Lower lobe of right lung (tissue), 2 donors: Measurements from ENCODE around the gene SLC3A2. TPM values are rescaled to one million over a fixed set of nuclear protein-coding genes. Genes with fewer than 3 reads are reported as not detected.

Experiments
- ATAC-seq, 2 donors: fragments of 200-7000 bp; cut with Tn5 transposase; one replicate each; pipeline ENCODE4 v1.9.1; 2020 to 2022; ENCODE audit warnings: mild to moderate bottlenecking in 2 of 2, moderate library complexity in 2 of 2
- DNase-seq: peaks from one replicate; pipeline ENCODE4 v3.0.0-alpha.2; 2020
- H3K27ac ChIP-seq: fragments of 200-600 bp; one replicate; pipeline ENCODE4 v1.8.0; 2022
- H3K27me3 ChIP-seq: fragments of 200-600 bp; one replicate; pipeline ENCODE4 v1.8.0; 2022; ENCODE audit warnings: low read depth
- H3K36me3 ChIP-seq: fragments of 200-600 bp; one replicate; pipeline ENCODE4 v1.8.0; 2022; ENCODE audit warnings: mild to moderate bottlenecking
- H3K4me1 ChIP-seq: fragments of 200-600 bp; one replicate; pipeline ENCODE4 v1.8.0; 2022
- H3K4me3 ChIP-seq: fragments of 200-600 bp; one replicate; pipeline ENCODE4 v1.8.0; 2022; ENCODE audit warnings: mild to moderate bottlenecking
- H3K9me3 ChIP-seq: fragments of 200-600 bp; one replicate; pipeline ENCODE4 v1.8.0; 2022
- intact Hi-C: fragments of 100-400 bp; cut with DNase I; formaldehyde crosslinking; loops from one replicate; pipeline ENCODE4 v1.11.0; 2022
- total RNA-seq: library from RNA; stranded (reverse); fragmentation: NEBNext Ultra II Directional; extraction: Animal tissue kit (Norgen Biotek cat#: 25700); gene quantifications from one replicate; pipeline ENCODE4 v1.2.1, GENCODE V29; 2021
- TF ChIP-seq, protein P1 (sequence below): fragments of 200-600 bp; IDR thresholded peaks from one replicate; pipeline ENCODE4 v1.8.0; 2022; ENCODE audit warnings: antibody characterized with exemption, mild to moderate bottlenecking
- donor health status: DM: no; HTN: yes; CAD: no; lungs with severe emphysema.

The SLC3A2 gene
- total RNA-seq, 1 donor from 2014 or later: 214 TPM

DNA sequence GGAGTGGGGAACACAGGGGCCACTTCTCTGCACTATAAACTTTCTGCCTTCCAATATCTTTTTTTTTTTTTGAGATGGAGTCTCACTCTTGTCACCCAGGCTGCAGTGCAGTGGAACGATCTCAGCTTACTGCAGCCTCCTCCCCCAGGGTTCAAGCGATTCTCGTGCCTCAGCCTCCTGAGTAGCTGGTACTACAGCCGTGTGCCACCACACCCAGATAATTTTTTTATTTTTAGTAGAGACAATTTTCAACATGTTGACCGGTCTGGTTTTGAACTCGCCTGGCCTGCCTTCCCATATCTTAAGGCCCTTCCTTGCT lies 1.7 kb downstream of the SLC3A2 start:
- intact Hi-C loops: no loop called here
- Histone ChIP-seq H3K36me3 (peaks cover 51% of the 10 kb centered on the region), H3K27ac (peak overlapping the region; percentile 99), H3K4me3 (peak overlapping the region; percentile 93), H3K27me3 (no peaks in the 10 kb centered on the region), H3K9me3 (no peaks in the 10 kb centered on the region), H3K4me1 (peaks cover 74% of the 10 kb centered on the region)
- ATAC-seq (no peak), DNase-seq (no peak)
- TF ChIP-seq, protein P1, sequence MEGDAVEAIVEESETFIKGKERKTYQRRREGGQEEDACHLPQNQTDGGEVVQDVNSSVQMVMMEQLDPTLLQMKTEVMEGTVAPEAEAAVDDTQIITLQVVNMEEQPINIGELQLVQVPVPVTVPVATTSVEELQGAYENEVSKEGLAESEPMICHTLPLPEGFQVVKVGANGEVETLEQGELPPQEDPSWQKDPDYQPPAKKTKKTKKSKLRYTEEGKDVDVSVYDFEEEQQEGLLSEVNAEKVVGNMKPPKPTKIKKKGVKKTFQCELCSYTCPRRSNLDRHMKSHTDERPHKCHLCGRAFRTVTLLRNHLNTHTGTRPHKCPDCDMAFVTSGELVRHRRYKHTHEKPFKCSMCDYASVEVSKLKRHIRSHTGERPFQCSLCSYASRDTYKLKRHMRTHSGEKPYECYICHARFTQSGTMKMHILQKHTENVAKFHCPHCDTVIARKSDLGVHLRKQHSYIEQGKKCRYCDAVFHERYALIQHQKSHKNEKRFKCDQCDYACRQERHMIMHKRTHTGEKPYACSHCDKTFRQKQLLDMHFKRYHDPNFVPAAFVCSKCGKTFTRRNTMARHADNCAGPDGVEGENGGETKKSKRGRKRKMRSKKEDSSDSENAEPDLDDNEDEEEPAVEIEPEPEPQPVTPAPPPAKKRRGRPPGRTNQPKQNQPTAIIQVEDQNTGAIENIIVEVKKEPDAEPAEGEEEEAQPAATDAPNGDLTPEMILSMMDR: no peak

DNA sequence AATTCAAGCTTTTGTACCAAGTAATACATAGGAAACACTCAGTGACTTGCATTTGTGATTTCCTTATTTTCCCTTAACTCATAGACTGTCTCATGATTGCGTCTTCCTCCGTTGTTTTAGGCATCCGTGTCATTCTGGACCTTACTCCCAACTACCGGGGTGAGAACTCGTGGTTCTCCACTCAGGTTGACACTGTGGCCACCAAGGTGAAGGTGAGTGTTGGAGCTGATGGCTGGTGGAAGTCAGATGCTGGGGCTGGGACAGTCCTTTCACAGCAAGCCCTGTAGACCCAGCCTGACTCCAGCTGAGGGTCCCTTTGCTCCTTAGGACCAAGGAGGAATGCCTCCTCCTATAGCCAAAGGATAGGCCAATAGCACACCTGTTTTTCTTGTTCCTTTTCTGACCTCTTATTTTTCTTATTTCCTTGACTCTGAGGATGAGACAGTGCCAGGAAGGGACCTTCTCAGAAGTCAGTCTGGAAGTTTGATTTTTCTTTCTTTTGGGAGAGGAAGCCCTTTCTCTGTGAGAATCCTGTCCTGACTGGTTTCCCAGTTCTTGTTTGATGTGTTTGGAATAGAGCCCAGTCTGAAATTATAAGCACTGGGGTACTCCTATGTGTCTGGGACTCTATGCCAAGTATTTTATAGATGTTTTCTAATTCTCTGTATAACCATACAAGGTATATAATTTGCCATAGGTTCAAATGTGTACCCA lies 2.2 kb downstream of the SLC3A2 start:
- Histone ChIP-seq H3K4me1 (peaks cover 78% of the 10 kb centered on the region), H3K9me3 (no peaks in the 10 kb centered on the region), H3K27ac (peak overlapping the region; percentile 99), H3K36me3 (peaks cover 57% of the 10 kb centered on the region), H3K27me3 (no peaks in the 10 kb centered on the region), H3K4me3 (peak overlapping the region; percentile 93)
- ATAC-seq (no peak), DNase-seq (no peak)
- TF ChIP-seq, protein P1: no peak
- intact Hi-C loops: no loop called here

DNA sequence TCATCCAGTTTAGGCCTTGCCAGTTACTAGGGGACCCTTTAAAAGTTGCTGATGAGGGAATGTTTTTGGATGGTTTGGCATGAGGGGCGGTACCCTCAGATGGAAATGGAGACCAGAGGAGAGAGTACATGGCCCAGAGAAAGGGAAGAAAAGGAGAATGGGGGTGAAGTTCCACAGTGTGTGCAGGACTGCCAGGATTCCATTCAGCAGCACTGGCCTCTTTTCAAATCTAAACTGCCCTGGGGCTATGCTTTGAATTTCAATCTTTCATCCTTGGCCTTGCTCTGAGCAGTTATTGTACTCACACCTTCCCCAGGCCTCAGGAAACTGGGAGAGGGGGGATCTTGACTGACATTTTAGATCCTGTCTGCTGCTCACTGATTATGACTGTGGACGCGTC lies 3.0 kb downstream of the SLC3A2 start:
- intact Hi-C loops: no loop called here
- H3K27ac ChIP-seq: peak overlapping the region; percentile 26

DNA sequence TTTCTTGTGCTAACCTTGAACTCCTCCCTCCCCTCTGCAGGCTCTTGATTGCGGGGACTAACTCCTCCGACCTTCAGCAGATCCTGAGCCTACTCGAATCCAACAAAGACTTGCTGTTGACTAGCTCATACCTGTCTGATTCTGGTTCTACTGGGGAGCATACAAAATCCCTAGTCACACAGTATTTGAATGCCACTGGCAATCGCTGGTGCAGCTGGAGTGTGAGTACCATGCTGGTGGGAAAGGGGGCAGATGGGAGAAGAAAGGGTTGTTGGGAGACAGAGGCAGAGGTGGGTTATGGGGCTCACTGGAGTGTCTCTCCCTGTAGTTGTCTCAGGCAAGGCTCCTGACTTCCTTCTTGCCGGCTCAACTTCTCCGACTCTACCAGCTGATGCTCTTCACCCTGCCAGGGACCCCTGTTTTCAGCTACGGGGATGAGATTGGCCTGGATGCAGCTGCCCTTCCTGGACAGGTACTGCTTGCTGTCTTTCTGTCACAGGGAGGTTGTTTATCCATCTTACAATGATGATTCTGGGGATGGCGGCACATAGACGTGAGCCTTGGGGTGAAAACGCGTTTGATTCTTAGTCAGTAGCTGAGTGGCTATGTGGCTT lies 4.5 kb downstream of the SLC3A2 start:
- intact Hi-C loops: no loop called here
- no peaks in the 10 kb centered on the region for H3K27me3 ChIP-seq
- DNase-seq (no peak), ATAC-seq (no peak)
- peaks cover 75% of the 10 kb centered on the region for H3K36me3 ChIP-seq
- no peak overlapping the region for H3K27ac ChIP-seq
- no peaks in the 10 kb centered on the region for H3K9me3 ChIP-seq
- peaks cover 84% of the 10 kb centered on the region for H3K4me1 ChIP-seq
- TF ChIP-seq, protein P1: no peak
- peak overlapping the region; percentile 4 for H3K4me3 ChIP-seq

More for the DNA sequence above, 3.0 kb downstream of the SLC3A2 start:
- Histone ChIP-seq H3K9me3 (no peaks in the 10 kb centered on the region), H3K4me3 (peak overlapping the region; percentile 93), H3K36me3 (peaks cover 64% of the 10 kb centered on the region), H3K4me1 (peaks cover 84% of the 10 kb centered on the region), H3K27me3 (no peaks in the 10 kb centered on the region)
- ATAC-seq (no peak), DNase-seq (no peak)
- TF ChIP-seq, protein P1: no peak

DNA sequence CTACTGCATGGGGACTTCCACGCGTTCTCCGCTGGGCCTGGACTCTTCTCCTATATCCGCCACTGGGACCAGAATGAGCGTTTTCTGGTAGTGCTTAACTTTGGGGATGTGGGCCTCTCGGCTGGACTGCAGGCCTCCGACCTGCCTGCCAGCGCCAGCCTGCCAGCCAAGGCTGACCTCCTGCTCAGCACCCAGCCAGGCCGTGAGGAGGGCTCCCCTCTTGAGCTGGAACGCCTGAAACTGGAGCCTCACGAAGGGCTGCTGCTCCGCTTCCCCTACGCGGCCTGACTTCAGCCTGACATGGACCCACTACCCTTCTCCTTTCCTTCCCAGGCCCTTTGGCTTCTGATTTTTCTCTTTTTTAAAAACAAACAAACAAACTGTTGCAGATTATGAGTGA lies 7.7 kb downstream of the SLC3A2 start:
- Histone ChIP-seq H3K9me3 (no peaks in the 10 kb centered on the region), H3K4me1 (peaks cover 79% of the 10 kb centered on the region), H3K27ac (no peak overlapping the region), H3K4me3 (no peak overlapping the region), H3K27me3 (no peaks in the 10 kb centered on the region), H3K36me3 (peaks cover 64% of the 10 kb centered on the region)
- TF ChIP-seq, protein P1: no peak
- intact Hi-C loops: no loop called here
- DNase-seq: no peak
- no peak for ATAC-seq
